ENCODE measurements around the gene GGA2.
"Not testable (repeated sequence)": the region's sequence is repeated elsewhere in the genome, so short reads cannot be mapped to it uniquely, and the experiment has no call there.

DNA sequence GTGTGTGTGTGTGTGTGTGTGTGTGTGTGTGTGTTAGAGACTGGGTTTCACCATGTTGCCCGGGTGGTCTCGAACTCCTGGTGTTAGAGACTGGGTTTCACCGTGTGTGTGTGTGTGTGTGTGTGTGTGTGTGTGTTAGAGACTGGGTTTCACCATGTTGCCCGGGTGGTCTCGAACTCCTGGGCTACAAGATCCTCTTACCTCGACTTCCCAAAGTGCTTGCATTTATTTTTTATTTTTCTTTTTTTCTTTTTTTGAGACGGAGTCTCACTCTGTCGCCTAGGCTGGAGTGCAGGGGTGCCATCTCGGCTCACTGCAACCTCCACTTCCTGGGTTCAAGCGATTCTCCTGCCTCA is 599 bp upstream of the GGA2 start:
- TF ChIP-seq POLR2AphosphoS5, EP300 (IDR thresholded peaks at IDR 0.05): not testable (repeated sequence)
- TF ChIP-seq, protein P1, sequence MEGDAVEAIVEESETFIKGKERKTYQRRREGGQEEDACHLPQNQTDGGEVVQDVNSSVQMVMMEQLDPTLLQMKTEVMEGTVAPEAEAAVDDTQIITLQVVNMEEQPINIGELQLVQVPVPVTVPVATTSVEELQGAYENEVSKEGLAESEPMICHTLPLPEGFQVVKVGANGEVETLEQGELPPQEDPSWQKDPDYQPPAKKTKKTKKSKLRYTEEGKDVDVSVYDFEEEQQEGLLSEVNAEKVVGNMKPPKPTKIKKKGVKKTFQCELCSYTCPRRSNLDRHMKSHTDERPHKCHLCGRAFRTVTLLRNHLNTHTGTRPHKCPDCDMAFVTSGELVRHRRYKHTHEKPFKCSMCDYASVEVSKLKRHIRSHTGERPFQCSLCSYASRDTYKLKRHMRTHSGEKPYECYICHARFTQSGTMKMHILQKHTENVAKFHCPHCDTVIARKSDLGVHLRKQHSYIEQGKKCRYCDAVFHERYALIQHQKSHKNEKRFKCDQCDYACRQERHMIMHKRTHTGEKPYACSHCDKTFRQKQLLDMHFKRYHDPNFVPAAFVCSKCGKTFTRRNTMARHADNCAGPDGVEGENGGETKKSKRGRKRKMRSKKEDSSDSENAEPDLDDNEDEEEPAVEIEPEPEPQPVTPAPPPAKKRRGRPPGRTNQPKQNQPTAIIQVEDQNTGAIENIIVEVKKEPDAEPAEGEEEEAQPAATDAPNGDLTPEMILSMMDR (IDR thresholded peaks at IDR 0.05) = not testable (repeated sequence)

Measured in stomach (tissue), 4 donors.